Measurements from ENCODE around the gene KDM4E.

The KDM4E gene

GRCh38 chr11:95066716-95067038, 41.6 kb downstream of the KDM4E start, which contains the start of gene SRSF8:
Gene SRSF8, plus strand, starts transcription at chr11:95066919. Its CDS starts 308 bp downstream, at chr11:95067227.
- H3K4me1 ChIP-seq (ENCODE audit: control insufficient read depth, insufficient read depth, low read length, poor library complexity, severe bottlenecking): peaks cover 5% of the 10 kb centered on the region
- no peak for DNase-seq
- H3K4me3 ChIP-seq (ENCODE audit: insufficient read depth, low read depth, low read length, poor library complexity, severe bottlenecking): peak within 1 kb of the TSS; percentile 96
- peak within 1 kb of the TSS; percentile 80 for H3K27ac ChIP-seq (ENCODE audit: insufficient read depth, low read length, poor library complexity, severe bottlenecking)
- no peaks in the 10 kb centered on the region for H3K27me3 ChIP-seq (replicated peaks; ENCODE audit: control insufficient read depth, insufficient read depth, low read length, poor library complexity, severe bottlenecking)
- H3K9me3 ChIP-seq (ENCODE audit: control insufficient read depth, low read length): no peaks in the 10 kb centered on the region
- H3K36me3 ChIP-seq (ENCODE audit: control insufficient read depth, insufficient read depth, low read length): no peaks in the 10 kb centered on the region

DNA sequence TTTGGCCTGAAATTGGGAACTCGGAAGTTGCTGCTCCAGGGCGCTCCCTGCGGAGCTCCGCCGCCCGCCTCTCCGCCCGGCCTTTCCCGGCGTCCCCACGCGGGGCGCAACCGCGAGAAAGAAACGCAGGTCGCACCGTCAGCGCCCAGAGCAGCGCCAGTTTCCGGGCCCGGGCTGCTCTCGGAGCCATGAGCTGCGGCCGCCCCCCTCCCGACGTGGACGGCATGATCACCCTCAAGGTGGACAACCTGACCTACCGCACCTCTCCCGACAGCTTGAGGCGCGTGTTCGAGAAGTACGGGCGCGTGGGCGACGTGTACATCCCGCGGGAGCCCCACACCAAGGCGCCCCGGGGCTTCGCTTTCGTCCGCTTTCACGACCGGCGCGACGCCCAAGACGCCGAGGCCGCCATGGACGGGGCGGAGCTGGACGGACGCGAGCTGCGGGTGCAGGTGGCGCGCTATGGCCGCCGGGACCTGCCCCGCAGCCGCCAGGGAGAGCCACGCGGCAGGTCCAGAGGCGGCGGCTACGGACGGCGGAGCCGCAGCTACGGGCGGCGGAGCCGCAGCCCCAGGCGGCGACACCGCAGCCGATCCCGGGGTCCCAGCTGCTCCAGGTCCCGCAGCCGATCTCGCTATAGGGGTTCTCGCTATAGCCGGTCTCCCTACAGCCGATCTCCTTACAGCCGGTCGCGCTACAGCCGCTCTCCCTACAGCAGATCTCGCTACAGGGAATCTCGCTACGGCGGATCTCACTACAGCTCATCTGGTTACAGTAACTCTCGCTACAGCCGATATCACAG, 42.2 kb downstream of the KDM4E start:
- H3K4me3 ChIP-seq (ENCODE audit: insufficient read depth, low read depth, low read length, poor library complexity, severe bottlenecking): peak overlapping the region; percentile 96
- H3K4me1 ChIP-seq (ENCODE audit: control insufficient read depth, insufficient read depth, low read length, poor library complexity, severe bottlenecking): peaks cover 5% of the 10 kb centered on the region
- H3K27me3 ChIP-seq (replicated peaks; ENCODE audit: control insufficient read depth, insufficient read depth, low read length, poor library complexity, severe bottlenecking): no peaks in the 10 kb centered on the region
- no peaks in the 10 kb centered on the region for H3K9me3 ChIP-seq (ENCODE audit: control insufficient read depth, low read length)
- no peaks in the 10 kb centered on the region for H3K36me3 ChIP-seq (ENCODE audit: control insufficient read depth, insufficient read depth, low read length)
- DNase-seq: peak; percentile 52 to 68 (median 59)
- H3K27ac ChIP-seq (ENCODE audit: insufficient read depth, low read length, poor library complexity, severe bottlenecking): peak overlapping the region; percentile 80

GRCh38 chr11:95067841-95068219, 42.8 kb downstream of the KDM4E start:
- DNase-seq: no peak
- Histone ChIP-seq H3K4me1 (ENCODE audit: control insufficient read depth, insufficient read depth, low read length, poor library complexity, severe bottlenecking) (peaks cover 5% of the 10 kb centered on the region), H3K4me3 (ENCODE audit: insufficient read depth, low read depth, low read length, poor library complexity, severe bottlenecking) (peak overlapping the region; percentile 96), H3K9me3 (ENCODE audit: control insufficient read depth, low read length) (no peaks in the 10 kb centered on the region), H3K27ac (ENCODE audit: insufficient read depth, low read length, poor library complexity, severe bottlenecking) (peak overlapping the region; percentile 80), H3K36me3 (ENCODE audit: control insufficient read depth, insufficient read depth, low read length) (no peaks in the 10 kb centered on the region), H3K27me3 (replicated peaks; ENCODE audit: control insufficient read depth, insufficient read depth, low read length, poor library complexity, severe bottlenecking) (no peaks in the 10 kb centered on the region)

- H3K4me3 ChIP-seq (ENCODE audit: insufficient read depth, low read depth, low read length, poor library complexity, severe bottlenecking): peak overlapping the region; percentile 96
- no peaks in the 10 kb centered on the region for H3K27me3 ChIP-seq (replicated peaks; ENCODE audit: control insufficient read depth, insufficient read depth, low read length, poor library complexity, severe bottlenecking)
- H3K9me3 ChIP-seq (ENCODE audit: control insufficient read depth, low read length): no peaks in the 10 kb centered on the region
- no peaks in the 10 kb centered on the region for H3K36me3 ChIP-seq (ENCODE audit: control insufficient read depth, insufficient read depth, low read length)
- H3K4me1 ChIP-seq (ENCODE audit: control insufficient read depth, insufficient read depth, low read length, poor library complexity, severe bottlenecking): peaks cover 5% of the 10 kb centered on the region
- peak; percentile 56 to 65 (median 60) for DNase-seq
- peak overlapping the region; percentile 80 for H3K27ac ChIP-seq (ENCODE audit: insufficient read depth, low read length, poor library complexity, severe bottlenecking)
Observed at GRCh38 chr11:95068549-95068948, 43.5 kb downstream of the KDM4E start.

- H3K27me3 ChIP-seq (replicated peaks; ENCODE audit: control insufficient read depth, insufficient read depth, low read length, poor library complexity, severe bottlenecking): no peaks in the 10 kb centered on the region
- H3K9me3 ChIP-seq (ENCODE audit: control insufficient read depth, low read length): no peaks in the 10 kb centered on the region
- no peak overlapping the region for H3K4me3 ChIP-seq (ENCODE audit: insufficient read depth, low read depth, low read length, poor library complexity, severe bottlenecking)
- H3K27ac ChIP-seq (ENCODE audit: insufficient read depth, low read length, poor library complexity, severe bottlenecking): no peak overlapping the region
- no peaks in the 10 kb centered on the region for H3K36me3 ChIP-seq (ENCODE audit: control insufficient read depth, insufficient read depth, low read length)
- H3K4me1 ChIP-seq (ENCODE audit: control insufficient read depth, insufficient read depth, low read length, poor library complexity, severe bottlenecking): peaks cover 5% of the 10 kb centered on the region
- DNase-seq: no peak
Observed at GRCh38 chr11:95070471-95070870, 45.4 kb downstream of the KDM4E start.

- Histone ChIP-seq H3K4me3 (ENCODE audit: insufficient read depth, low read depth, low read length, poor library complexity, severe bottlenecking) (no peak overlapping the region), H3K27me3 (replicated peaks; ENCODE audit: control insufficient read depth, insufficient read depth, low read length, poor library complexity, severe bottlenecking) (no peaks in the 10 kb centered on the region), H3K4me1 (ENCODE audit: control insufficient read depth, insufficient read depth, low read length, poor library complexity, severe bottlenecking) (peaks cover 5% of the 10 kb centered on the region), H3K9me3 (ENCODE audit: control insufficient read depth, low read length) (no peaks in the 10 kb centered on the region), H3K27ac (ENCODE audit: insufficient read depth, low read length, poor library complexity, severe bottlenecking) (no peak overlapping the region), H3K36me3 (ENCODE audit: control insufficient read depth, insufficient read depth, low read length) (no peaks in the 10 kb centered on the region)
- no peak for DNase-seq
Observed at GRCh38 chr11:95072948-95073347, 47.9 kb downstream of the KDM4E start.

DNA sequence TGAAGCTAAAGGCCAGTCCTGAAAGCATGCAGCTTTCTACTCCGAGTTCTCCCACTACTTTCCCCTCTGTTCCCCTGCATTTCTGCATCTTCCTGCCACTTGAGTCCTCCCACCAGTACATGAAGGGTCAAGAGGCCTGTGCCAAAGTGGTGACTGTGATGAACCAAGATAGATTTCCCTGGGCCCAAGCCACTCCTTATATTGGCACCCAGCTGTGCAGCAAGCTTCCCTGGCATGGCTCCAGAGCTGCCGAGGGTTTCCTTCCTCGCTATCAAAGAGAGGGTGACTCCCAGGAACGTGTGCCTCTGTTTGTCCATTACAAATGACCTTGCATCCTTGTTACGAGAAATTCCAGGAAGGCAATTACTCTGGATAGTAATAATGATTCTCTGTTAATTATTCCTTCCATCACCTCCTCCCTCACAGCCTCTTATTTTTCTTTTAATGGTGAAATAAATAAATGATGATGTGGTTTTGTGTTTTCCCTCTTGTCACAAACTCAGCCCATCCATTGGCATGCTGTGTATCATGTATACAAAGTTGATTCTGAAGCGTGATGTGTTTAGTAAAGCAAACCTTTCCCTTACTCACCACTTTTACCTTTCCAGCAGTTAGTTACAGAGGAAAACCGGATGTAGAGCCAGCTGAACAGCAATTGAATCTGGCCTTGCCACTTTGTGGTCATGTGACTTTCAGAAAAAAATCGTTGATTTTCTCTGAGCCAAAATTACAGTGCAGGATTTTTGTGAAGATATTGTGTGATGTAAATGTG, 49.9 kb downstream of the KDM4E start:
- DNase-seq: no peak
- no peak overlapping the region for H3K27ac ChIP-seq (ENCODE audit: insufficient read depth, low read length, poor library complexity, severe bottlenecking)
- H3K4me1 ChIP-seq (ENCODE audit: control insufficient read depth, insufficient read depth, low read length, poor library complexity, severe bottlenecking): no peaks in the 10 kb centered on the region
- H3K4me3 ChIP-seq (ENCODE audit: insufficient read depth, low read depth, low read length, poor library complexity, severe bottlenecking): no peak overlapping the region
- H3K27me3 ChIP-seq (replicated peaks; ENCODE audit: control insufficient read depth, insufficient read depth, low read length, poor library complexity, severe bottlenecking): no peaks in the 10 kb centered on the region
- H3K9me3 ChIP-seq (ENCODE audit: control insufficient read depth, low read length): no peaks in the 10 kb centered on the region
- no peaks in the 10 kb centered on the region for H3K36me3 ChIP-seq (ENCODE audit: control insufficient read depth, insufficient read depth, low read length)

- Histone ChIP-seq H3K27me3 (replicated peaks; ENCODE audit: control insufficient read depth, insufficient read depth, low read length, poor library complexity, severe bottlenecking) (no peaks in the 10 kb centered on the region), H3K9me3 (ENCODE audit: control insufficient read depth, low read length) (no peaks in the 10 kb centered on the region), H3K36me3 (ENCODE audit: control insufficient read depth, insufficient read depth, low read length) (no peaks in the 10 kb centered on the region), H3K4me1 (ENCODE audit: control insufficient read depth, insufficient read depth, low read length, poor library complexity, severe bottlenecking) (no peaks in the 10 kb centered on the region), H3K27ac (ENCODE audit: insufficient read depth, low read length, poor library complexity, severe bottlenecking) (no peak overlapping the region), H3K4me3 (ENCODE audit: insufficient read depth, low read depth, low read length, poor library complexity, severe bottlenecking) (no peak overlapping the region)
- no peak for DNase-seq
Observed at GRCh38 chr11:95076416-95076815, 51.4 kb downstream of the KDM4E start.

DNA sequence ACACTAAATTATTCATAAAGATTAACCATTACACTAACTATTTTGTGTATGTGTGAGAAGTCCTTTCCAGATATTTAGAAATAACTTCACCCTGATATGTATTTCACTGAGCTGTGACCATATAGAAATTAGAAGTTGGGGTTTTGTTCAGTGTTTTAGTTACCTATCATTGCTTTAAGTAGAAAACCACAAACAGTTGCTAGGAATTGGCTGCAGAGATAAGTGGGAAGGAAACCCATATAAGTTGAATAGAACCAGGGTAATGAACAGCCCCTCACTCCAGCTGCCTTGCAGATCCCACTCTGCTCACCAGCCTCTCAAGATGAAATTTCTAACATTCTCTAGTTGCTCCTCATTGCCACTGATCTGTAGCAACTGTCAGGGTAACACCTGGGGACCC, 51.9 kb downstream of the KDM4E start:
- no peaks in the 10 kb centered on the region for H3K4me1 ChIP-seq (ENCODE audit: control insufficient read depth, insufficient read depth, low read length, poor library complexity, severe bottlenecking)
- no peaks in the 10 kb centered on the region for H3K9me3 ChIP-seq (ENCODE audit: control insufficient read depth, low read length)
- no peaks in the 10 kb centered on the region for H3K27me3 ChIP-seq (replicated peaks; ENCODE audit: control insufficient read depth, insufficient read depth, low read length, poor library complexity, severe bottlenecking)
- H3K4me3 ChIP-seq (ENCODE audit: insufficient read depth, low read depth, low read length, poor library complexity, severe bottlenecking): no peak overlapping the region
- no peak for DNase-seq
- H3K36me3 ChIP-seq (ENCODE audit: control insufficient read depth, insufficient read depth, low read length): no peaks in the 10 kb centered on the region
- H3K27ac ChIP-seq (ENCODE audit: insufficient read depth, low read length, poor library complexity, severe bottlenecking): no peak overlapping the region

All from effector memory CD4-positive, alpha-beta T cell (primary cell).